ENCODE measurements around the gene NRXN3.

Gene NRXN3

GRCh38 chr14:79420725-79421124 is 1250.6 kb downstream of the NRXN3 start:
- ATAC-seq = no peak
- DNase-seq = no peak

- DNase-seq (no peak), ATAC-seq (no peak)
These were observed 1251.6 kb downstream of the NRXN3 start for GRCh38 chr14:79421811-79422210.

- ATAC-seq = no peak
These were observed 1254.3 kb downstream of the NRXN3 start for GRCh38 chr14:79424462-79424861.

DNA sequence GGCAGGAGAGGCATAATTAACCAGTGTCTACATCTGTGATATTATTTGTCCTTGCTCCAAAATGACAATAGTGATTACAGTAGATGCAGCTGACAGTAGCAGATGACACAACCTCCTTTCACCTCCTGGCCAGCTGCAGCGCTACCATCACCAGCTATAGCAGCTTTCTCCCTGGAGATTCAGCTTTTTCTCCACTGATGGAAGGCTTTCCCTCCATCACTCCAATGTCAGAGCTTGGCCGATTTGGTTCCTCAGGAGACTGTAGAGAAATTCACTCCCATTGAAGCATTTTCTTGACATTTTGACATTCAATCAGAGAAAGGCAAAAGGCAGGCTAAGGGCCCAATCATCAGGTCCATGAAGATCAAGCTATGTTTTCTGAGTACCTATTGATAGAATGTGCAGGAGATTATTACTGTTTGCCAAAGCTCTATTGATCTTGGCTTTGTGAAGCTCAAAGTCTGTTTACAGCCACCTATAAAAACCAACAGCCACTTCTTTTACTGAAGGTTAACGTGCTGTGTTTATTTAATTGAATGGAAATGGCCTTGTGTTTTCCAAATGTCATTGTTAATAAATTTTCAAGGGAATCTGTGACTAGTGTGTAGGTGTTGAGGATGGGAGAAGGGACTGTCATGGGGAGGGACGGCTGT is 1256.1 kb downstream of the NRXN3 start:
- ATAC-seq = no peak
- no peak for DNase-seq

More at GRCh38 chr14:79424462-79424861, 1254.3 kb downstream of the NRXN3 start:
- no peak for DNase-seq

DNA sequence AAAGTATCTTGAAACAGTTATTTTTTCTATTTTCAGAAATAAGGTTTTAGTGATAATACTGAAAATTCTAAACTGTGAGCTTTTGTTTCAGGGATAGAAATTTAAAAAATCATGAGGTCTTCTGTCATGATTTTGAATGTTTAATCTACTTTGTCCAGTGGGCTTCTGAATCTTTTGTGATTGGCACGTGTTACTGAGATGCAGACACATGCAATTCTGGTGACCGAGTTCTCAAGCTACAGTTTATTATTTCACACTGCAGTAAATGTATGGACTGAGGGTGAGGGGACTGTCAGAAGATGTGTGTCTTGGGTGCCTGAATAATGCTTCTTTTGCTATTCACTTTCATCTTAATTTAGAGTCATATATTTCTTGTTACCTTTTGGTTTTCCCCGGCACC is 1262.5 kb downstream of the NRXN3 start:
- no peak for DNase-seq
- no peak for ATAC-seq

GRCh38 chr14:79436335-79436734 is 1266.2 kb downstream of the NRXN3 start:
- ATAC-seq (no peak), DNase-seq (no peak)

GRCh38 chr14:79437951-79438350 is 1267.8 kb downstream of the NRXN3 start:
- no peak for DNase-seq
- ATAC-seq = no peak

DNA sequence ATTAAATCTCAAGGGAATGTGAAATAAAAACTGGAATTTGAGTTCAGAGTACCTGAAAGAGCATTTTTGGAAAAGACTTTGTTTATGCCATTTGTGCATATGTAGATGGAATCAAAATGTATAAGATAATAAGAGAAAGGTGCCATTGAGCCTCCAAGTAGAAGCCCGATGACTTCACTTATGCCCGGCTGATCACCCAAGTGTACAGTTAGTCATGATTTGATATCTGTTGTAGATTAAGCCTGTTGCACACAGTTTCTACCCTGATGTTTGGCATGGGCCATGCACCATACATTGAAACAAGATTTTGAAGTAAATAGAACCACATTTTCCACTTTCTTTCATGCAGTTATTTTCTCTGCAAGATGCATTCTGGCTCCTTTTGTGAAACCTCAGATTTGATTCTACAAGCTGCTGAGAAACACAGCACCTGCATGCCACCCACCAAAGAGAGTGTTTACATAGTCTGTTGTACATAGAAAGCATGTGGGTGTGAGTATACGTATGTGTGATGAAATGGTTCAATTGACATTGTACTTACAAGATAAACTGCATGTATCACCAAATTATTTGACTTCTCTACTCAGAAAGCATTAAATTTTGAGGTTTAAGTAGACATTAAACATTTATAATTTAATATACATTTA is 1268.6 kb downstream of the NRXN3 start:
- DNase-seq = no peak
- ATAC-seq = no peak

- ATAC-seq (no peak), DNase-seq (no peak)
These were observed 1272.6 kb downstream of the NRXN3 start for GRCh38 chr14:79442786-79443185.

DNA sequence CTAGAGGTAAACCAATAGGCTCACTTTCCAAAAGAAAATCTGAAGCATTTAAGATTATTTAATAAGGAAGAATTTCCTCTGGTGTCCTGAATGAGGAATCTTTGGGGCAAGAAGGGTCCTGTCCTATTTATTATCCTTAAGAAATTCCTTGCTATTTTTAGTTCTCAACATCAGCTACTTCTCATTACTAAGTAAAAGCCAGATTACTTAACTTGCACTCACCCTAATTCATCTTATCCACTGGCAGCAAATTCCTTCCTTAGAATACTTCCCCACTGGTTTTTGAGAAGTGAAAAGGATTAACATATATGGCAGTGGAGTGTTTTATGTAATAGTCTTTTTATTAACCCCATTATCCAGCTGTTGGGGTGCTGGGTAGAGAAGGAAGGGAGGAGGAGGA is 1273.4 kb downstream of the NRXN3 start:
- no peak for DNase-seq
- no peak for ATAC-seq

GRCh38 chr14:79448960-79449359 is 1278.8 kb downstream of the NRXN3 start:
- ATAC-seq = no peak

GRCh38 chr14:79451601-79452000 is 1281.4 kb downstream of the NRXN3 start:
- ATAC-seq (no peak), DNase-seq (no peak)

More at GRCh38 chr14:79448960-79449359, 1278.8 kb downstream of the NRXN3 start:
- DNase-seq = no peak

- no peak for ATAC-seq
These were observed 1283.1 kb downstream of the NRXN3 start for GRCh38 chr14:79453276-79453675.

DNA sequence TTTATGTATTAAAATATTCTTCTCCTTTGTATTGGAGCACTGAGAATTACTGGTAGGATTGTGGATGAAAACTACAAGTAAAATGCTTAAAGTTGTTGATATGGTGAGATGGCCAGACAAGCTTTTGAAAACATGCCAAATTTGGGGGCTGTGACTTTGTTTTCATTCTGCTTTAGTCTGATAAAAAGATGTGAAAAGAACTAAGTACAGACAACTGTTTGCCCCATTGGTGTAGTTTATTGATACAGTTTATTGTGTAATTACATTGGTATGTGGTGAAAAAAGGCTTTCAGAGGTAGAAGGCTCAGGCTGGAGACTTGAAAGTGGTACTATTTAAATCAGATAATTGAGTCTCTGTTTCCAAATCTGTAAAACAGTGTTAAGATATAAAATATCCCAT is 1294.3 kb downstream of the NRXN3 start:
- DNase-seq = no peak
- no peak for ATAC-seq

More at GRCh38 chr14:79453276-79453675, 1283.1 kb downstream of the NRXN3 start:
- no peak for DNase-seq

DNA sequence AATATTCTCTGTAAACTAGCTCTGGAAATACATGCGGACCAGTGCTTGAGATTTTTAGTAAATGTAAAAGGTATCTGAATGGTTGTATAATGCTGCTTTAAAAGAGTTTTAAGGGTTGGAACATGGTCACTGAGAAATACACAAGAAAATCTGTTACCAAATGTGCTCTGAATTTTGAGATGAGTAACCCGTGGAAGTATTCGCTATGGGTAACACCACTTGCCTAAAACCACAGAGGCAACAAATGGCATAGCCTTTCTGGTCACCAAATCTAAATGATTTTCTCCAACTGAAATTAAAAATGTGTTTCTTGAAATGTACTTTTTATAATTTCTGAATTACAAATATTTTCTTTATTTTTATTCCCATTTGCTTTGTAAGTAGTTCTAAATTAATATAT is 1295.5 kb downstream of the NRXN3 start:
- no peak for ATAC-seq
- DNase-seq = no peak

DNA sequence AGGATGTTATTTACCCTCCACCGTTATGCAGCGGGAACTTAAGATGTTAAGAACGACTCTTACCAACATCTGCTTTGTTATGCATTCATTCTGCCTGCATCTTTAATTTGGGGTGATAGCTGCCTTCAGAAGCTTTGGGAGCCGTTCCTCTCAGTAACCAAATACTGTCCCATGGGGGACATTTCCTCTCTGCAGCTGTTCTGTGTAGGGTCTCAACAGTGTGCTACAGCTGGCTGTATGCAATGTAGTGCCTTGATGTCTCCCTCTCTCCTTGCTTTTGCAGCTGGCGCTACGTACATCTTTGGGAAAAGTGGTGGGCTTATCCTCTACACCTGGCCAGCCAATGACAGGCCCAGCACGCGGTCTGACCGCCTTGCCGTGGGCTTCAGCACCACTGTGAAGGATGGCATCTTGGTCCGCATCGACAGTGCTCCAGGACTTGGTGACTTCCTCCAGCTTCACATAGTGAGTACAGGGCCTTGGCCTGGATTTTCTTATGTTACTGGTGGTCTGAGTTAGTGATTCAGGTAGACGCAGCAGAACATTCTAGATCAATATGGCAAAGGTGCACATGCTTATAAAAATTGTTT is 1296.9 kb downstream of the NRXN3 start:
- DNase-seq (no peak), ATAC-seq (no peak)

- no peak for DNase-seq
- ATAC-seq = no peak
These were observed 1297.7 kb downstream of the NRXN3 start for GRCh38 chr14:79467835-79468234.

GRCh38 chr14:79468486-79468885 is 1298.3 kb downstream of the NRXN3 start:
- ATAC-seq (no peak), DNase-seq (no peak)

DNA sequence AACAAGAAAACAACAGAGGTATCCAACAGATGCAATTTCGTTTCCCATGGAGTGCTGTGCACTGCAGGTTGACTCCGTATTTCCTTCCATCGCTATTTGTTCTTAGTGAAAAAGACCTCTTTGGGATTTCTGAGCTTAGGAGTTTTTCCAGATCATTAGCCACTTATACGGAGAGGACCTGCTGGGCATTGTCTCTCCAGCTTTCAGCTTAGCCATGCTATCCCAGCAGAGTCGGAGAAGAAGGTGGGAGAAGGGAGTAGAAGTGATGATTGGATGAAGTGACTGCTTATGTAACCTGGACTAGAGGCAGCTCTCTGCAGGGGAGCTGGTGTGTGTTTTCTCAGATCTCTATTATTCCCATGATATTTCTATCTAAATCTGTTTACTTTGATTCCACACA is 1303.5 kb downstream of the NRXN3 start:
- ATAC-seq (no peak), DNase-seq (no peak)

DNA sequence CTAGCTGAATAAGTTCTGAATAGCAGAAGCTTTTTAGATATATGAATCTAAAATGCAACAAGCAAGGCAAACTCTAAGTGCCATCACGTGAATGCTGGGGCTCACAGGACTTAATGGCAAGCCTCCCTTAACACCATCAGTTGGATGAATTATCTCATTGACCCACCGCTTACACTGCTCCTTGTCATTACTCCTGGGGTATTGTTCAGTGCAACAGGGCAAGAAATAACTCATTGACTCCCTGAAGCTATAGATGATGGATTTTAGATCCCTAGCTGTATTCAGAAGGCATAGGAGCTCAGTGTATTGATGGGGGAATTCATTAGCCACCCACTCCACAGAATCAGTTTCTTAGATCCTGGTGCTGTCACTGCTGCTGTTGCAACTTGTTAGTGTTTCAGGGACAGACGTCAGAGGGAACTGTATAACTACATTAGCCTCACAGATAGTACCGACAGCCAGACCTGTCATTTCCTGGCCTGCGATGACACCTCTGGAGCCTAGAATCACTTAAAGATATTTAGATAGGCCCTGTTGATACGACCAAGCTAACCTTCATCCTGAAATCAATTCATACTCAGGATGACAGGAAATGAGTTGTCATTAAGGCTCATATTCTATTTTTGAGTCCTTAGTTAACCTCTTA is 1305.8 kb downstream of the NRXN3 start:
- DNase-seq = no peak
- ATAC-seq = no peak

DNA sequence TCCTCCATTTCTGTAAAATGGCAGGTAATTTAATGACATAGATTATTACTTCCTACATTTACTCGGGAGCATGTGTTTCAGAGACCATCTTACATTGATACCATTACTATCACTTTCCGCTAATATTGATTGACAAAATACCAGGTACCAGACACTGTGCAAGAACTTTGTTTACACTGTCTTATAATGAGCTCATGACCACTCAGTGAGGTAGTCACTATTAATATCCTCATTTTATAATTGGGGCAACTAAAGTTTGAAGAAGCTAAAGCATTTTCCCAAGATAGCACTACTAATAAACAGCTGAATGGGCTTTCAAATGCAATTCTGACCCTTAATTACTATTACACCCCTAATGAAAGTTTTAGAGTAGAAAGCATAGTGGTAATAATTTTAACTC is 1306.4 kb downstream of the NRXN3 start:
- DNase-seq = no peak

DNA sequence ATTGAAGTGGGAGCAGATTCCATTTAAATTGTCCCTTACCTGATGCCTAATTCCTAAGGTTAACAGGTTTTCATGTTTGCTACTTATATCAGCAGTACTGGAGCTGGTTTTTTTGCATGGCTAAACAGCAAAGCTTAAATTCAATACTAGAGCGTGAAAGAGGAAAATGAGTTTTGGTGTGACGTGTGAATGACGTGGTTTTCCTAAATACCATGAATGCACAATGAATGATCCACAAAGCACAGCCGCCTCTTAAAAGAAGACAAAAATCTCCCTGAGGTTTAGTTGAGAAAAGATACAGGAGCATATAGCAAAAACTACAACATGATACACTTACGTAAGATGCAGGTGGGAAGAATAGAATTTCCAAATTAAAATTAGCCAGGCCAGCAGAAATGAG is 1310.0 kb downstream of the NRXN3 start:
- DNase-seq (no peak), ATAC-seq (no peak)

More for the DNA sequence above, 1306.4 kb downstream of the NRXN3 start:
- ATAC-seq = no peak

GRCh38 chr14:79482825-79483224 is 1312.7 kb downstream of the NRXN3 start:
- DNase-seq (no peak), ATAC-seq (no peak)

Measured in stimulated activated naive CD8-positive, alpha-beta T cell treated with anti-CD3 and anti-CD28 coated beads, Interleukin-15, Interleukin-2, amounts not matched to agents 100 U/mL and 50 U/mL, for 24 hours (primary cell).